OCI-LY3 (cell line): ENCODE results near the gene LY6G6F.

ENCODE experiments used
- CTCF ChIP-seq: fragments of 200-600, 300-600 bp; sonication (generic); IDR thresholded peaks from 2 replicates; pipeline ENCODE4 v1.5.1; 2014; ENCODE audit warnings: antibody characterized with exemption, low read length, low read depth
- EZH2phosphoT487 ChIP-seq: fragments of 200-600 bp; shearing (Covaris generic); IDR thresholded peaks from 2 replicates; pipeline ENCODE4 v1.6.1; 2018; ENCODE audit warnings: antibody characterized with exemption, mixed run types, low read depth

GRCh38 chr6:31736021-31736767, 29.5 kb downstream of the LY6G6F start, which contains the start of gene CLIC1:
- TF ChIP-seq CTCF (no peak), EZH2phosphoT487 (no peak)
